ENCODE data around the gene KLRC4. TPM values are rescaled to one million over a fixed set of nuclear protein-coding genes. Genes with fewer than 3 reads are reported as not detected.

Gene KLRC4
- total RNA-seq, 1 donor from 2014 or later = not detected

GRCh38 chr12:10368206-10369171 is 41.1 kb downstream of the KLRC4 start:
- intact Hi-C loops (cut with micrococcal nuclease) = loop anchor here (5.0 kb wide), 1 partner anchor 244 kb away; the partner anchor contains the start of gene MAGOHB

- intact Hi-C loops (cut with micrococcal nuclease) = loop anchor here (5.0 kb wide), 1 partner anchor 245 kb away; the partner anchor contains the start of gene MAGOHB
These were observed 41.8 kb downstream of the KLRC4 start for GRCh38 chr12:10367714-10368113.

DNA sequence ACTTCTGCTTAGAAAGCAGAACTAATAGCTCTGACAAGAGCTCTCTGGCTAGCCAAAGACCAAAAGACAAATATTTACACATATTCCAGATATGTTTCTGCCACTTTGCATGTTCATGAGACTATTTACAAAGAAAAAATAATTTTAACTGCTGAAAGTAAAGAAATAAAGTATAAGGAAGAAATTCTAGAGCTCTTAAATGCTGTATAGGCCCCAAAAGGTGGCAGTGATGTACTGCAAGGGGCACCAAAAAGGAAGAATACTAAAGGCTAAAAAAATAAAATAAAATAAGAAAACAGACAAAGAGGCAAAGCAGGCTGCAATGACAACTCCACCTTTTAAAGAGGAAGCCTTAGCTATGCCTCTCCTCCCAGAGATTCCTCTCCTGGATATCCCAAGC is 42.7 kb downstream of the KLRC4 start:
- intact Hi-C loops (cut with micrococcal nuclease) = loop anchor here (5.0 kb wide), 1 partner anchor 245 kb away; the partner anchor contains the start of gene MAGOHB

GRCh38 chr12:10365696-10366405 is 43.7 kb downstream of the KLRC4 start:
- intact Hi-C loops (cut with micrococcal nuclease) = loop anchor here (5.0 kb wide), 1 partner anchor 246 kb away; the partner anchor contains the start of gene MAGOHB

GRCh38 chr12:10364815-10365622 is 44.5 kb downstream of the KLRC4 start:
- intact Hi-C loops (cut with micrococcal nuclease) = loop anchor here (5.0 kb wide), 2 partner anchors 153 to 247 kb away; partner anchors contain the start of genes GABARAPL1 and MAGOHB

GRCh38 chr12:10363914-10364814 is 45.4 kb downstream of the KLRC4 start:
- intact Hi-C loops (cut with micrococcal nuclease) = loop anchor here (5.0 kb wide), 1 partner anchor 152 kb away; the partner anchor contains the start of gene GABARAPL1

DNA sequence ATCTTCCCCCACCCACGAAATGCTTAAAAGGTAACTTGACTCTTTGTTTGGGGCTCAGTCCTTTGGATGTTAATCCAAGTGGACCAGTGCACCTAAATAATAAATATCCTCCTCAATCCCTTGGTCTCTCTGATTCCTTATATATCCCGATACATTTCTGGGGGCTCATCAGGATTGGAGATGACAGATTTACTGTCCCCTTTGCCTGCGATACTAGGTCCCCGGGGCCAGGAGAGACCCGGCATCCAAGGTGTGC is 46.0 kb downstream of the KLRC4 start:
- intact Hi-C loops (cut with micrococcal nuclease) = loop anchor here (5.0 kb wide), 1 partner anchor 151 kb away; the partner anchor contains the start of gene GABARAPL1

GRCh38 chr12:10362828-10363657 is 46.5 kb downstream of the KLRC4 start:
- intact Hi-C loops (cut with micrococcal nuclease) = loop anchor here (5.0 kb wide), 1 partner anchor 151 kb away; the partner anchor contains the start of gene GABARAPL1

- intact Hi-C loops (cut with micrococcal nuclease) = loop anchor here (5.0 kb wide), 1 partner anchor 150 kb away; the partner anchor contains the start of gene GABARAPL1
These were observed 47.2 kb downstream of the KLRC4 start for GRCh38 chr12:10362325-10362724.

DNA sequence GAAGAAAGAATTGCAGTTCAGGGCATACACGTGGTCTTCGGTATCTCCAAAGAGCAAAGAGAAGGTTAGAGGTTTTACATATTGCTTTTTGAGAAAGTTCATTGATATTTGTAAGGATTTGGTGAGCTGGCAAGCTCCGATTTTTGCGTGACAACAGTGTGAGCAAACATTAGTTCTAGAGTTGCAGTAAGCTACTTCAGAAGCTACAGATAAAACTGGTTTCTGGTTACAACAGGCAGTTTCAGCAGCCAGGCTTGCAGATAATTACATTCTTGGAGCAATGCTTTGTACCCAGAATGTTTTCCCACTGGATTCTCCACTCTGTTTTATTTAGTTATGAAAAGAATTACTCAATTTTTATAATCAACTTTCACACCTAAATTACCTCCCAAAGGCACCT is 47.9 kb downstream of the KLRC4 start:
- intact Hi-C loops (cut with micrococcal nuclease) = loop anchor here (5.0 kb wide), 1 partner anchor 149 kb away; the partner anchor contains the start of gene GABARAPL1

- intact Hi-C loops (cut with micrococcal nuclease) = loop anchor here (5.0 kb wide), 1 partner anchor 149 kb away; the partner anchor contains the start of gene GABARAPL1
These were observed 48.5 kb downstream of the KLRC4 start for GRCh38 chr12:10361084-10361483.

DNA sequence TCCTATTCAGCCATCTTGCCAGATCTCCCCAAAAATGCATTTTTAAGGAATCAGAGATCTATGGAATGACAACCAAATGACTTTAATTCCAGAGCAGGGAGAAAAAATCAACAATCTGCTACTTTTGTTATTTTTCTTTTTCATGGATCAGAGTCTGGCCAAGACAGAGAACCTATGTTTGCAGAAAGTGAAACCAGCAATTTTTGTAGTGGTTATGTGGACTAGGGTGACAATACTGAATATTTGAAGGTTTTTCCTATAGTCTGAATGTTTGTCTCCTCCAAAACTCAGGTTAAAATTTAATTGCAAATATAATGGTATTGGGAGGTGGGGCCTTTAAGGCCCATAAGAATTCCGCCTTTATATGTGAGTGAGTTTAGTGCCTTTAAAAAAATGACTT is 50.6 kb downstream of the KLRC4 start:
- intact Hi-C loops (cut with micrococcal nuclease) = no loop called here

DNA sequence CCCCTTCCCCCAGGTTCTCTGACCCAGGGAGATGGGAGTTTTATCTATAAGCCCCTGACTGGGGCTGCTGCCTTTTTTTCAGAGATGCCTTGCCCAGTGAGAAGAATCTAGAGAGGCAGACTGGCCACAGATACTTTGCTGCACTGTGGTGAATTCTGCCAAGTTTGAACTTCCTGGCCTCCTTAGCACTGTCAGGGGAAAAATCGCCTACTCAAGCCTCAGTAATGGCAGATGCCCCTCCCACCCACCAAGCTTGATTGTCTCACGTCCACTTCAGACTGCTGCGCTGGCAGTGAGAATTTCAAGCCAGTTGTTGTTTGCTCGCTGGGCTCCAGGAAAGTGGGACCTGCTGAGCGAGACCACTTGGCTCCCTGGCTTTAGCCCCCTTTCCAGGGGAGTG is 51.4 kb downstream of the KLRC4 start:
- intact Hi-C loops (cut with micrococcal nuclease) = no loop called here

Other genes starting within 250 kb of the KLRC4 start
- not detected in 2 replicates for gene OLR1, start 237.6 kb downstream of the KLRC4 start, total RNA-seq
- not detected in 2 replicates for gene TMEM52B, start 230.7 kb downstream of the KLRC4 start, total RNA-seq
- gene GABARAPL1, start 196.9 kb downstream of the KLRC4 start, total RNA-seq = 6.6 and 7.0 TPM in 2 replicates
- gene KLRD1, start 101.9 kb downstream of the KLRC4 start, total RNA-seq = 0.50 and 0.70 TPM in 2 replicates
- gene KLRK1, start 19.7 kb downstream of the KLRC4 start, total RNA-seq = 0.23 and 0.43 TPM in 2 replicates
- gene KLRC3, start 10.8 kb upstream of the KLRC4 start, total RNA-seq = not detected in 2 replicates
- not detected in 2 replicates for gene KLRC2, start 26.3 kb upstream of the KLRC4 start, total RNA-seq
- not detected in 2 replicates for gene KLRC1, start 43.6 kb upstream of the KLRC4 start, total RNA-seq
- 0.25 and 1.0 TPM in 2 replicates for gene EIF2S3B, start 96.1 kb upstream of the KLRC4 start, total RNA-seq
- gene MAGOHB, start 203.9 kb upstream of the KLRC4 start, total RNA-seq = 54.7 and 56.4 TPM in 2 replicates